Measurements from ENCODE around the gene KLHL26.
"Not testable (repeated sequence)": the region's sequence is repeated elsewhere in the genome, so short reads cannot be mapped to it uniquely, and the experiment has no call there.

KLHL26 gene

GRCh38 chr19:18636969-18637629 is at the start of gene KLHL26:
Gene KLHL26, plus strand, starts transcription at chr19:18637028. Its CDS starts 27 bp downstream, at chr19:18637055.
- no peak for DNase-seq

- no peak for DNase-seq
Measured at GRCh38 chr19:18587561-18587960, 49.3 kb upstream of the KLHL26 start.

DNA sequence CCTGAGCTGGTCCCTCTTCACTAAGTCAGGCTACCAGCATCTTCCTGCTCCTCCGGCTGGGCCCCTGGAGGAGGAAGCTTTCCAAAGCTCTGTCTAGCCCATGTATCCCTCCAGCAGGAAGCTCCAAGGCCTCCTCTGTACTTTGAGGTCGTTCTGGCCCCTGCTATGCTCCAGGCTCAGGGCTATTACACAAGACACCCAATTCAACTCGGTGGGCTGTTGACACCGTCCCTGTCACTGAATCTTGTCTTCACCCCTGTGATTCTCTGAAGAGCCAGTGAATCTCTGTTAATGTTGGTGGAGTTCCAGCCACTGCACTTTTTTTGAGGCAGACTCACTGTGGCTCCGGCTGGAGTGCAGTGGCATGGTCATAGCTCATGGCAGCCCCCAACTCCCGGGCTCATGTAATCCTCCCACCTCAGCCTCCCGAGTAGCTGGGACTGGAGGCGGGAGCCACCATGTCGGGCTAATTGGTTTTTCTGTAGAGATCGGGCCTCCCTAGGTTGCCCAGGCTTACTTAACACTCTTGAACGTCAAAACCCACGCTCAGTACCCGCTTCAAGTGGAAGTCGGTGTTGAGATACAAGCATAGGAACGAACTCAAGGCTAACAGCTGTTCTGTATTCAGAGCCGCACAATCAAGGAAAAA is 48.7 kb upstream of the KLHL26 start:
- no peak for DNase-seq

GRCh38 chr19:18588611-18589379 is 48.0 kb upstream of the KLHL26 start, which contains the start of gene REX1BD:
Gene REX1BD, plus strand, starts transcription at chr19:18588798. Its CDS starts 4 bp downstream, at chr19:18588802.
- peak; percentile 94 for DNase-seq

GRCh38 chr19:18589380-18590272 is 47.2 kb upstream of the KLHL26 start:
- peak; percentile 85 for DNase-seq

GRCh38 chr19:18590273-18591272 is 46.3 kb upstream of the KLHL26 start:
- DNase-seq: no peak

- DNase-seq: no peak
Measured at GRCh38 chr19:18591735-18592385, 45.0 kb upstream of the KLHL26 start.

DNA sequence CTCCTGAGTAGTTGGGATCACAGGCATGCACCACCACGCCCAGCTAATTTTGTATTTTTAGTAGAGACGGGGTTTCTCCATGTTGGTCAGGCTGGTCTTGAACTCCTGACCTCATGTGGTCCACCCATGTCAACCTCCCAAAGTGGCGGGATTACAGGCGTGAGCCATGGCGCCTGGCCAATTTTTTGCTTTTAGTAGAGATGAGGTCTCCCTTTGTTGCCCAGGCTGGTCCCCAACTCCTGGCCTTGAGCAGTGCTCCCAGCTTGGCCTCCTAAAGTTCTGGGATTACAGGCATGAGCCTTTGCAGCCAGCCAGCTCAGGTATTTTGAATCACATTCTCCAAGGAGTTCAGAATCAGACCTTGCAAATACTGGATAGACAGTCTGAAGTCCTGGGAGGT is 44.1 kb upstream of the KLHL26 start:
- peak; percentile 47 for DNase-seq

DNA sequence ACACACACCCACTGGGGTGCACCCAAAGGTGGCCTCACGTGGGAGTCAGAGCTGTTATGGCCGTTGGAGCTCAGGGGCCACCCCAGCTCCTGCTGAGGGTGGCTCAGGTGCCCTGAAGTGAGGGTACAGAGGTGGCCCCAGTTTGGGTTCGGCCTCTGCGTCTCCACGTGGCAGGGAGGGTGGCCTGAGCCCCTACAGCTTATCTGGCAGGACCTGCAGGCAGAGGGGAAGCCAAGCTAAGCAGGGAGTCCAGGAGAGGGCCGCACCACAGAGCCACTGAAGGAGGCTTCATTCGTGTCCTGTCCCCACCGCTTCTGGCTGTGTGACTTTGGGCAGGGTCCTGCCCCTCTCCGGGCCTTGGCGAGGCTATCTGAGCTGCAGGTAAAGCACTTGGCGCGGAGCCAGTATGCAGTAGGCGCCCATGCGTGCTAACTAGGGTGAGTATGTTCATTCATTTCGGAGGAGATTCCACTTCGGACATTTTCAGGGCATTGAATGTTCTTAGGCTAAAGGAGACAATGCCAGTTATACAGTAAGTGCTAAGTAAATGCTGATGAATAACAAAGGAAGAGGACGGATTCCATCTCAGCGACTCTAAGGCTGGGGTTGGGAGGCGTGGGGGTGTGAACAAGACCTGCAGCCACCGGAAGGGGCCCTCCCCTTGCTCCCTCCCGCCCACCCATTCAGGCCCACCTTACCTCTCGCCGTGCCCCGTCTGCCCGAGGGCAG is 43.3 kb upstream of the KLHL26 start:
- no peak for DNase-seq

DNA sequence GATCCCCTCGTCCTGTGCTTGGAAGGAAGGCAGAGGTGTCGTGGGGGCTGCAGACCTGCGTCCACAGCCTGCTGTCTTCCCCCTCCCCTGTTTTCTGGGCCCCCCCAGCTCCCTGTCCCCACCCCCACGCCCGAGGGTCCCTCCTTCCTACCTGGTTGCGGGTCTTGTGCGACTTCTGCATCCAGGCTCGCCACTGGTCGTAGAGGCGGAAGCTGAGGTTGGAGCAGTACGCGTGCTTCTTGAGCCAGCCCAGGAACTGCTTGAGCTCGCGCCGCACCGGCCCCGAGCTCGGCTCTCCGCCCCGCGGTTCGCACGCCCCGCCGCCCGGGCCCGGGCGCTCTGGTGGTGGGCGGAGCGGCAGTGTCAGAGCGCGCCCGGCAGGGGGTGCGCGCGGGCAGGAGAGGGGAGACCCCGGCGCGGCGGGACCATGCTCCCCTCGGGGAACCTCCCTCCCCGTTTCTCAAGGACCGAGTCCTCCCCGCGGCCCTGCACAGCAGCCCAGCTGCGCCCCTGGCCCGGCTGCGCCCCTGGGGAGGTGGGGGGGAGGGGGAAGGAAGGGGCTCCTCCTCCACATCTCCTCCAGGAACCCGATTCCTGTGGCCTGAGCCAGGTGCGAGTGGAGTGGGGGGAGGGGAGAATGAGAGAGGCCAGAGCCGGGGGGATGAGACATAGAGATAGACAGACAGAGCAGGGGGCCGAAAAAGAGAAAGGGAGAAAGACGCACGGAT is 42.6 kb upstream of the KLHL26 start:
- DNase-seq: peak; percentile 91

DNA sequence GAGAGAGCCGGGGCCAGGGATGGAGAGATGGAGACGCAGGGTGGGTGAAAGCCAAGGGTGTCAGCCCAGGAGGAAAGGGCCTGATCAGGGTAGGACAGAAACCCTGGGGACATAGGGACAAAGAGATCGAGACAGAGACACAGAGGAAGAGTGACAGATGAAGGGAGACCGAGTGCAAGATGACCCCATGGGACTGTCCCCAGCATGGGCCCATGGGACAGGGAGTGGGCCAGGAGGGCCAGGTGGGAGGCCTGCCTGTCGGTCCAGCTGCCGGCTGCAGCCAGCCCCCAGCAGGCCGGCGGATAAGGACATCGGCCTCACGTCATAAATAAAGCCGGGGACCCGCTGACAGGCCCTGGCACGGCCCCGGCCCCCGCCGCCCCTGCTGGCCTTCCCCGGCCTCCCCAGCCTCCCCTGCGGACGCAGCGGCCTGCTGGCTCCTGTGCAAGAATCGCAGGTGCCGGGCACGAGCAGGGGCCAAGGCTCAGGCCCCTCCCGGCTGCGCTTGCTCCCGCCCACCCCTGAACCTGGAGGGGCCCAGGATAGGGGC is 41.9 kb upstream of the KLHL26 start:
- DNase-seq: no peak

DNA sequence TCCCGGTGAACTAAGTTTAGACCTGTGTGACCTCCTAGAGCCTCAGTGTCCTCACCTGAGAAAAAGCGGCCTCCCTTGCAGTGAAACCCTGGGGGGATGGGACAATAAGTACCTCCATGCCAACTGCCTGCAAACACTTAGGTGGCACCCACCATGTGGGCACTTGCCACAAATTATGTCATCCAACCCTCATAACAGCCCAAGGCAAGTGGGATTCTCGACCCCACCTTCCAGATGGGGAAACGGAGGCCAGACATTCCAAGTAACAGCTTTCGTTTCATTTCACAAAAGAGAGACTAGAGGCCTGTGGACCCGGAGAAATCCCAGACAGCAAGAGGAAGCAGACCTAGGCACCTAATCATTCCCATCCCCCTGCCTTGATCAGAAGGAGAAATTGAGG is 41.4 kb upstream of the KLHL26 start:
- no peak for DNase-seq

DNA sequence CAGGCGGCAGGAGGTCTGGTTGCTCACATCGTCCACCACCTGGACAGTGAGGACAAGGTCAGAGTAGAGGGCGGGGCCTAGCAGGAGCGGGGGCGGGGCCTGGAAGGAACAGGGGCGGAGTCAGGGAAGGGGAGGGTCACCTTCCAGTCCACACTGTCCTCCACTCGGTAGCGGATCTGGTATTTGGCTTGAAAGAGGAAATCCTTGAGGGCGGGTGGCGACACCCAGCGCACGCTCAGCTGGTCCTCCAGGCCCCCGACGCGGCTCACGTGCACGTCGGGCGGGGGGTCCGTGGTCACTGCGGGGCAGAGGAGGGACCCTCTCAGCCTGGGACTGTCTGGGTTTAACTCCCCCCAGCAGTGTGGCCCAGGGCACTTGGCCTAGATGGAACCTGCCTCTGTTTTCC is 40.1 kb upstream of the KLHL26 start:
- DNase-seq: no peak

- no peak for DNase-seq
Measured at GRCh38 chr19:18597809-18598660, 38.8 kb upstream of the KLHL26 start.

- DNase-seq: no peak
Measured at GRCh38 chr19:18599485-18599884, 37.3 kb upstream of the KLHL26 start.

DNA sequence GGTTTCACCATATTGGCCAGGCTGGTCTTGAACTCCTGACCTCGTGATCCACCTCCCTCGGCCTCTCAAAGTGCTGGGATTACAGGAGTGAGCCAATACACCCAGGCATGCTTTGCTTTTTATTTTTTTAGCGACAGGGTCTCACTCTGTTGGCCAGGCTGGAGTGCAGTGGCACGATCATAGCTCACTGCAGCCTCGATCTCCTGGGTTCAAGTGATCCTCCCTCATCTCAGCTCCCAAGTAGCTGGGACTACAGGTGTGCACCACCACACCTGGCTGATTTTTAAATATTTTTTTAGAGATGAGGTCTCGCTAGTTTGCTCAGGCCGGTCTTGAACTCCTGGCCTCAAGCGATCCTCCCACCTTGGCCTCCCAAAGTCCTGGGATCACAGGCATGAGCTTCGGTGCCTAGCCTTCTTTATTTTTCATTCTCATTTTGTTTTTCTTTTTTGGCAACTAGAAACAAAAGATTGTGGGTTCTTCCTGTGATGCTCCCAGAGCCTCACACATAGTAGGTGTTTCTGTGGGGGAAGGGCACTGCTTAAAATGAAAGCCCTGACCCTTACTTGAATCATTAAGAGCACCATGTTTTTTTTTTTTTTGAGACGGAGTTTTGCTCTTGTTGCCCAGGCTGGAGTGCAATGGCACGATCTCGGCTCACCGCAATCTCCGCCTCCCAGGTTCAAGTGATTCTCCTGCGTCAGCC is 36.0 kb upstream of the KLHL26 start:
- not testable (repeated sequence) for DNase-seq

GRCh38 chr19:18601875-18602274 is 35.0 kb upstream of the KLHL26 start:
- no peak for DNase-seq
